Liver (tissue), 3 donors: ENCODE results near the gene HTD2.

Source experiments
- EGR1 ChIP-seq, 2 donors: IDR thresholded peaks; 2 replicates each; pipeline ENCODE4 v1.6.1; 2016 to 2018; ENCODE audit warnings: antibody characterized with exemption in 2 of 2, low read depth in 2 of 2
- RAD21 ChIP-seq, 2 donors: IDR thresholded peaks; 2 replicates each; pipeline ENCODE4 v1.6.1; 2016; ENCODE audit warnings: antibody characterized with exemption in 2 of 2, mild to moderate bottlenecking in 2 of 2
- SP1 ChIP-seq: IDR thresholded peaks from 2 replicates; pipeline ENCODE4 v1.6.1; 2018; ENCODE audit warnings: antibody characterized with exemption, mild to moderate bottlenecking
- YY1 ChIP-seq: IDR thresholded peaks from 2 replicates; pipeline ENCODE4 v1.6.1; 2016; ENCODE audit warnings: antibody characterized with exemption, mild to moderate bottlenecking
- TF ChIP-seq, protein P1 (sequence below): fragments of 150-350 bp; IDR thresholded peaks from 2 replicates; pipeline ENCODE4 v1.5.1; 2017; ENCODE audit warnings: improper control_type of control experiment, low read depth, low read length; ENCODE audit not compliant: missing input control
- TF ChIP-seq, protein P2 (sequence below): IDR thresholded peaks from 2 replicates; pipeline ENCODE4 v1.6.1; 2016; ENCODE audit warnings: antibody characterized with exemption
- TF ChIP-seq, protein P3 (sequence below): IDR thresholded peaks from 2 replicates; pipeline ENCODE4 v1.6.1; 2016; ENCODE audit warnings: antibody characterized with exemption
- donor health status: healthy.
- donor health status: healthy.

DNA sequence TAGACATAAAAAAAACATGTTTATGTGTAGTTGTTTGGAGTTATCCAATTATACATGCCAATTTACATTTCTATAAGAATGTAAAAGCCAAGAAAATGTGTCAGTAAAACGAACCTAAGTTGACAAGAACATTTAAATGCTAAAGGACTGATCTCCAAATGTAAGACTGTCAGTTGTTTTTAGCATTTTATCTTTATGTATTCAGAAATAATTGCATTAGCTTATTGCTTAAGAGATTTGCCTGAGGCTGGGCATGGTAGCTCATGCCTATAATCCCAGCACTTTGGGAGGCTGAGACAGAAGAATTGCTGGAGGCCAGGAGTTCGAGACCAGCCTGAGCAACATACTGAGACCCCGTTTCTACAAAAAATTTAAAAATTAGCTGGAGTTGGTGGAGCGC is 53.3 kb downstream of the HTD2 start:
- TF ChIP-seq EGR1 (IDR thresholded peaks at IDR 0.05; ENCODE audit: low read depth in 2 of 2), result no peak
- TF ChIP-seq, protein P1, sequence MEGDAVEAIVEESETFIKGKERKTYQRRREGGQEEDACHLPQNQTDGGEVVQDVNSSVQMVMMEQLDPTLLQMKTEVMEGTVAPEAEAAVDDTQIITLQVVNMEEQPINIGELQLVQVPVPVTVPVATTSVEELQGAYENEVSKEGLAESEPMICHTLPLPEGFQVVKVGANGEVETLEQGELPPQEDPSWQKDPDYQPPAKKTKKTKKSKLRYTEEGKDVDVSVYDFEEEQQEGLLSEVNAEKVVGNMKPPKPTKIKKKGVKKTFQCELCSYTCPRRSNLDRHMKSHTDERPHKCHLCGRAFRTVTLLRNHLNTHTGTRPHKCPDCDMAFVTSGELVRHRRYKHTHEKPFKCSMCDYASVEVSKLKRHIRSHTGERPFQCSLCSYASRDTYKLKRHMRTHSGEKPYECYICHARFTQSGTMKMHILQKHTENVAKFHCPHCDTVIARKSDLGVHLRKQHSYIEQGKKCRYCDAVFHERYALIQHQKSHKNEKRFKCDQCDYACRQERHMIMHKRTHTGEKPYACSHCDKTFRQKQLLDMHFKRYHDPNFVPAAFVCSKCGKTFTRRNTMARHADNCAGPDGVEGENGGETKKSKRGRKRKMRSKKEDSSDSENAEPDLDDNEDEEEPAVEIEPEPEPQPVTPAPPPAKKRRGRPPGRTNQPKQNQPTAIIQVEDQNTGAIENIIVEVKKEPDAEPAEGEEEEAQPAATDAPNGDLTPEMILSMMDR, result no peak
- TF ChIP-seq, protein P2, sequence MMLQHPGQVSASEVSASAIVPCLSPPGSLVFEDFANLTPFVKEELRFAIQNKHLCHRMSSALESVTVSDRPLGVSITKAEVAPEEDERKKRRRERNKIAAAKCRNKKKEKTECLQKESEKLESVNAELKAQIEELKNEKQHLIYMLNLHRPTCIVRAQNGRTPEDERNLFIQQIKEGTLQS, result no peak
- TF ChIP-seq YY1, result no peak
- TF ChIP-seq SP1, result no peak
- TF ChIP-seq RAD21 (IDR thresholded peaks at IDR 0.05), result no peak
- TF ChIP-seq, protein P3, sequence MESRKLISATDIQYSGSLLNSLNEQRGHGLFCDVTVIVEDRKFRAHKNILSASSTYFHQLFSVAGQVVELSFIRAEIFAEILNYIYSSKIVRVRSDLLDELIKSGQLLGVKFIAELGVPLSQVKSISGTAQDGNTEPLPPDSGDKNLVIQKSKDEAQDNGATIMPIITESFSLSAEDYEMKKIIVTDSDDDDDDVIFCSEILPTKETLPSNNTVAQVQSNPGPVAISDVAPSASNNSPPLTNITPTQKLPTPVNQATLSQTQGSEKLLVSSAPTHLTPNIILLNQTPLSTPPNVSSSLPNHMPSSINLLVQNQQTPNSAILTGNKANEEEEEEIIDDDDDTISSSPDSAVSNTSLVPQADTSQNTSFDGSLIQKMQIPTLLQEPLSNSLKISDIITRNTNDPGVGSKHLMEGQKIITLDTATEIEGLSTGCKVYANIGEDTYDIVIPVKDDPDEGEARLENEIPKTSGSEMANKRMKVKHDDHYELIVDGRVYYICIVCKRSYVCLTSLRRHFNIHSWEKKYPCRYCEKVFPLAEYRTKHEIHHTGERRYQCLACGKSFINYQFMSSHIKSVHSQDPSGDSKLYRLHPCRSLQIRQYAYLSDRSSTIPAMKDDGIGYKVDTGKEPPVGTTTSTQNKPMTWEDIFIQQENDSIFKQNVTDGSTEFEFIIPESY, result no peak
